ENCODE data around the gene LPAR4.

GRCh38 chrX:78708262-78708661 is 39.3 kb upstream of the LPAR4 start:
- no peak for TF ChIP-seq ZSCAN18 (tag by site-specific recombination; IDR thresholded peaks at IDR 0.05)
- no peak for TF ChIP-seq ZNF560 (tag by site-specific recombination; IDR thresholded peaks at IDR 0.05; ENCODE audit: borderline replicate concordance)
- no peak for TF ChIP-seq ZNF223 (tag by site-specific recombination; IDR thresholded peaks at IDR 0.05)
- no peak for TF ChIP-seq CTCF (tag by site-specific recombination; IDR thresholded peaks at IDR 0.05)
- TF ChIP-seq ZEB2 (tag by site-specific recombination; IDR thresholded peaks at IDR 0.05), result no peak
- no peak for TF ChIP-seq ATF2 (tag by site-specific recombination; IDR thresholded peaks at IDR 0.05; ENCODE audit: low read depth)
- TF ChIP-seq ZNF394 (tag by site-specific recombination; IDR thresholded peaks at IDR 0.05; ENCODE audit: borderline replicate concordance), result no peak
- no peak for TF ChIP-seq PRDM10 (tag by site-specific recombination; IDR thresholded peaks at IDR 0.05)
- no peak for TF ChIP-seq ZSCAN30 (tag by site-specific recombination; IDR thresholded peaks at IDR 0.05)
- TF ChIP-seq ZNF449 (tag by site-specific recombination; IDR thresholded peaks at IDR 0.05), result no peak
- TF ChIP-seq REST (tag by site-specific recombination; IDR thresholded peaks at IDR 0.05), result no peak
- TF ChIP-seq ZNF140 (tag by site-specific recombination; IDR thresholded peaks at IDR 0.05), result no peak
